ENCODE data around the gene USP6. TPM values are rescaled to one million over a fixed set of nuclear protein-coding genes. Genes with fewer than 3 reads are reported as not detected.
A peak's percentile ranks its signal among the peaks of the same experiment; 100 is the strongest.
"Not testable (repeated sequence)": the region's sequence is repeated elsewhere in the genome, so short reads cannot be mapped to it uniquely, and the experiment has no call there.

USP6 gene
- total RNA-seq, 1 donor from 2014 or later = 3.7 TPM

DNA sequence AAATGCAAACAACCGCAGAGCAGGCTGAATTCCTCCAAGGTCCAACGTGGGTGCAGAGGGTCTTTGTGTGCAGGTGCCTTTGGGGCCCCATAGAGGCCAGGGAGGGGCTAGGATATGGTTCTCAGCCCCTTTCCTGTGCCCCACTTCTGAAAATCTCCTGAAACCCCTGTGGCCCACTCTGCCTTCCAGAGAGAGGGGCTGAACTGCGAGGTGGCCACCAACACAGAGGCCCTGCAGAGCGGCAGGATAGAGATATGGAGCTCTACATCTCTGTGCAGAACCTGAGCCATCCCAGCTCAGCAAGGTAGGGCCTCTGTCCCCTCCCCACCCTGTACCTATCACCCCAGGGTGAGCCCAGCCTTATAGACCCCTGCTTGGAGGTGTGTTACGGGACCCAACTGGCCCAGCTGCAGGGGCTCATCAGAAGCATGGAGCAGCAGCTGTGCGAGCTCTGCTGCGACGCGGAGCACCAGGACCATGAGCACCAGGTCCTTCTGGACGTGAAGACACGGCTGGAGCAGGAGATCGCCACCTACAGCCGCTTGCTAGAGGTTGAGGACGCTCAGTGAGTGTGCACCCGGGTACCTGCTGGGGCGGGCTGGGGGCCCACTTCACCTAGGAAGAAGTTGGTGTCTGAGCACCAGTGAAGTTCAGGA is 5.5 kb downstream of the USP6 start:
- Histone ChIP-seq H3K36me3 (ENCODE audit: control insufficient read depth in 3 of 3, insufficient read depth in 3 of 3, low read length in 3 of 3) (peaks cover 0 to 4% (median 0%) of the 10 kb centered on the region in 3 donors), H3K9me3 (ENCODE audit: control insufficient read depth in 3 of 3, low read length in 3 of 3) (no peaks in the 10 kb centered on the region), H3K27me3 (ENCODE audit: control insufficient read depth in 3 of 3, insufficient read depth in 3 of 3, low read length in 3 of 3) (peaks cover 0 to 9% (median 6%) of the 10 kb centered on the region in 3 donors), H3K27ac (ENCODE audit: low read depth, low read length) (peak overlapping the region; percentile 70), H3K9ac (ENCODE audit: low read depth in 1 of 3, low read length in 3 of 3) (peak overlapping the region; percentile 52 to 82 (median 56)), H3K4me3 (ENCODE audit: low read length in 3 of 3) (peak overlapping the region; percentile 38 to 78 (median 77)), H3K4me1 (ENCODE audit: control insufficient read depth in 3 of 3, insufficient read depth in 3 of 3, low read length in 3 of 3) (peaks cover 18 to 33% (median 19%) of the 10 kb centered on the region in 3 donors)

DNA sequence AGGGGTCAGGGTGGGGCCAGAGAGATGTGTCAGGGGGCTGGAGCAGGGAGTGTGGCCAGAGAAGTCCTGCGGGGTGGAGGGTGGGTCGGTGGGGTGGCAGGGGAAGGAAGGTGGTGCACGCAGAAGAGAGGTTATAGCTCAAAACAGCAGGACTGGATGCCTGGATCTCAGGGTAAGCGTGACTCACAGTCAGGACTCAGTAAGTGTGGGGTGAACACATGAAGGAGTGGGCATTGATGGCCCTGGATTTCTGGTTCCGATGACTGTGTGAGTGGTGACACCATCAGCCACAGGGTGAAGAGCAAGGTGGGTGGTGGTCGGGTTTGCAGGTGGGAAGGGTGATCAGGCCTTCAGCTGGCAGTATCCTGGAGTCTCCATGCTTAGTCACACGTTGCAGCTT is 6.2 kb downstream of the USP6 start:
- peak overlapping the region; percentile 64 for H3K27ac ChIP-seq (ENCODE audit: low read depth, low read length)
- H3K9me3 ChIP-seq (ENCODE audit: control insufficient read depth in 3 of 3, low read length in 3 of 3); H3K36me3 ChIP-seq (ENCODE audit: control insufficient read depth in 3 of 3, insufficient read depth in 3 of 3, low read length in 3 of 3); H3K27me3 ChIP-seq (ENCODE audit: control insufficient read depth in 3 of 3, insufficient read depth in 3 of 3, low read length in 3 of 3): not testable (repeated sequence)
- peak overlapping the region; percentile 57 to 79 (median 74) for H3K9ac ChIP-seq (ENCODE audit: low read depth in 1 of 3, low read length in 3 of 3)
- H3K4me3 ChIP-seq (ENCODE audit: low read length in 3 of 3) = peak overlapping the region; percentile 75 to 78 (median 77)
- H3K4me1 ChIP-seq (ENCODE audit: control insufficient read depth in 3 of 3, insufficient read depth in 3 of 3, low read length in 3 of 3) = peaks cover 18 to 33% (median 19%) of the 10 kb centered on the region in 3 donors

DNA sequence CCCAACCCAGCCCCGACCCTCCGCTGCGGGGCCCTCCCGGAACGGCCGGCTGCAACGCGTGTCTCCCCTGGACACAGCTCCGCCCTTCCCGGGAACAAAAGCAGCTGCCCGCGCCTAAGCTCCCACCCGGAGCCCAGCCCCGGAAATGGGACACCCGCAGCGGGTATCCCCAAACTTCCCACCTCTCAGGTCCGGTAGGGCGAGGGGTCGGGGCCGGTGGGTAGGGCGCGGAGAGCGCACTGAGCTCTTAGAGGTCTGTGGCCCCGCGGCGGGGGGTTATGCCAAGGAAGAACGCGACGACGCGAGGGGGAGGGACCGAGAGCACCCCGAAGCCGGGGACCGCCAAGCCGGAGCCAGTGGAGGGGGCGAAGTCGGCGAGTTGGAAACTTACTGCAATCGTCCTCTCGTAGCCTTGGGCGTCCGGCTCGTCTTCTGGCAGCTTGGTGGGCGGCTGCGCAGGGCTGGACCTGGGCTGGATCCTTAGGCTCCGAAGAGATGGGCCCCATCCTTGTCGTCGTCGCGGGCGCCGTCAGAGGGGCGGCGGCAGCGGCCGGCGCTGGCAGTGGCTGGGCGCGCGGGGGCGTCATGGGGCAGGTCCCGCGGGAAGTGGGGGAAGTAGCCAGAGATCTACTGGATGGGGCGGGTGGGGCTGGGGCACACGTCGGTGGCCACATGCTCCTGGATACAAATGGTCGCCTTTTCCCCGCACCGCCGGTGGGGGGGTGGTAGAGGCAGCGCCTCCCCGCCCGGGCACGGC is 6.9 kb downstream of the USP6 start:
- Histone ChIP-seq H3K36me3 (ENCODE audit: control insufficient read depth in 3 of 3, insufficient read depth in 3 of 3, low read length in 3 of 3) (peaks cover 0 to 4% (median 0%) of the 10 kb centered on the region in 3 donors), H3K9ac (ENCODE audit: low read depth in 1 of 3, low read length in 3 of 3) (peak overlapping the region; percentile 43 to 79 (median 74)), H3K9me3 (ENCODE audit: control insufficient read depth in 3 of 3, low read length in 3 of 3) (no peaks in the 10 kb centered on the region), H3K27ac (ENCODE audit: low read depth, low read length) (peak overlapping the region; percentile 64), H3K27me3 (ENCODE audit: control insufficient read depth in 3 of 3, insufficient read depth in 3 of 3, low read length in 3 of 3) (peaks cover 0 to 3% (median 0%) of the 10 kb centered on the region in 3 donors), H3K4me3 (ENCODE audit: low read length in 3 of 3) (peak overlapping the region; percentile 75 to 78 (median 77)), H3K4me1 (ENCODE audit: control insufficient read depth in 3 of 3, insufficient read depth in 3 of 3, low read length in 3 of 3) (peaks cover 18 to 33% (median 19%) of the 10 kb centered on the region in 3 donors)

DNA sequence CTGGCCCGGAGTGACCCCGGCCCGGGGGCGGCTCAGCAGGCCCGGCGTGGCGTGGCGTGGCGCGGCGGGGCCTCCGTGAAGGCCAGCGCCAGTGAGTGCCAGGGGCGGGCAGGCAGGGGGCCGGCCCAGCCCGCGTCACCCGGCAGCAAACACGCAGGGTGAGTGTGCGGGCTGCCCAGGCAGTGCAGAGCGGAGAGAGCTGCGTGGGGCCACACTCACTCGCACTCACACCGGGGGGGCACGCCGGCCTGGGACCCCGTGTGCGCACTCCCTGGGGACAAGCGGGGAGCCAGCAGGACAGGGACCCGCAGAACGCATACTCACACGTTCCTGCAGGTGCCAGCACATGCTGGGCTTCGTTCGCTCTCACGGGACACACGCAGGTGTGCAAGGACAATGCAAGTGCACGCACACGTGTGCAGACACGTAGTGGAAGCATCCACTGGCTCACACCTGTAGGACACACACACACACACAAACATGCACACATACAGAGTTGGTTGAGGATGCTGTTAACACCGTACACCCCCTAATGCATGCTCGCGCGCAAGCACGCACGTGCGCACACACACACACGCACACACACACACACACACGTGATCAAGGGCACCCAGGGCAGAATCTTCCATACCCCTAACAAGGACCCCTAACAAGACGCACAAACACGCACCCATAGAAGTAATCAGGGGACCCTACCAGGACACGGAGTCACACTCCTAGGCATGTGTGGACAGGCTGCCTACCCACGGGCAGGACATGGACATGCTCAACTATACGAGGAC is 7.7 kb downstream of the USP6 start:
- Histone ChIP-seq H3K27me3 (ENCODE audit: control insufficient read depth in 3 of 3, insufficient read depth in 3 of 3, low read length in 3 of 3) (peaks cover 0 to 3% (median 0%) of the 10 kb centered on the region in 3 donors), H3K9me3 (ENCODE audit: control insufficient read depth in 3 of 3, low read length in 3 of 3) (no peaks in the 10 kb centered on the region), H3K4me1 (ENCODE audit: control insufficient read depth in 3 of 3, insufficient read depth in 3 of 3, low read length in 3 of 3) (peaks cover 18 to 33% (median 19%) of the 10 kb centered on the region in 3 donors), H3K36me3 (ENCODE audit: control insufficient read depth in 3 of 3, insufficient read depth in 3 of 3, low read length in 3 of 3) (no peaks in the 10 kb centered on the region), H3K9ac (ENCODE audit: low read depth in 1 of 3, low read length in 3 of 3) (peak overlapping the region in 1 of 3 donors; percentile 45), H3K27ac (ENCODE audit: low read depth, low read length) (no peak overlapping the region), H3K4me3 (ENCODE audit: low read length in 3 of 3) (peak overlapping the region in 1 of 3 donors; percentile 35)

GRCh38 chr17:5124125-5124760 is 8.4 kb downstream of the USP6 start:
- H3K36me3 ChIP-seq (ENCODE audit: control insufficient read depth in 3 of 3, insufficient read depth in 3 of 3, low read length in 3 of 3); H3K4me3 ChIP-seq (ENCODE audit: low read length in 3 of 3); H3K27me3 ChIP-seq (ENCODE audit: control insufficient read depth in 3 of 3, insufficient read depth in 3 of 3, low read length in 3 of 3); H3K9me3 ChIP-seq (ENCODE audit: control insufficient read depth in 3 of 3, low read length in 3 of 3); H3K27ac ChIP-seq (ENCODE audit: low read depth, low read length): not testable (repeated sequence)
- H3K4me1 ChIP-seq (ENCODE audit: control insufficient read depth in 3 of 3, insufficient read depth in 3 of 3, low read length in 3 of 3) = peaks cover 18 to 33% (median 19%) of the 10 kb centered on the region in 3 donors
- H3K9ac ChIP-seq (ENCODE audit: low read depth in 1 of 3, low read length in 3 of 3) = peak overlapping the region in 1 of 3 donors; percentile 25

DNA sequence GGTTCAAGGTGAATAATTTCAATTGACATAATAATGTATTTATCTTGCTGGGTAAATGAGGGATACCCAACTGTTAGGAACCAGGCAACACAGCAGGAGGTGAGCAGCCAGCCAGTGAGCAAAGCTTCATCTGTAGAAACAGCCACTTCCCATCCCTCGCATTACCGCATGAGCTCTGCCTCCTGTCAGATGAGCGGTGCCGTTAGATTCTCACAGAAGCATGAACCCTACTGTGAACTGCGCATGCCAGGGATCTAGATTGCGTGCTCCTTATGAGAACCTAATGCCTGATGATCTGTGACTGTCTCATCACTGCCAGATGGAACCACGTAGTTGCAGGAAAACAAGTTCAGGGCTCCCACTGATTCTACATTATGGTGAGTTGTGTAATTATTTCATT is 9.1 kb downstream of the USP6 start:
- not testable (repeated sequence) for H3K9ac ChIP-seq (ENCODE audit: low read depth in 1 of 3, low read length in 3 of 3); H3K4me3 ChIP-seq (ENCODE audit: low read length in 3 of 3); H3K27ac ChIP-seq (ENCODE audit: low read depth, low read length); H3K27me3 ChIP-seq (ENCODE audit: control insufficient read depth in 3 of 3, insufficient read depth in 3 of 3, low read length in 3 of 3); H3K9me3 ChIP-seq (ENCODE audit: control insufficient read depth in 3 of 3, low read length in 3 of 3); H3K36me3 ChIP-seq (ENCODE audit: control insufficient read depth in 3 of 3, insufficient read depth in 3 of 3, low read length in 3 of 3)
- H3K4me1 ChIP-seq (ENCODE audit: control insufficient read depth in 3 of 3, insufficient read depth in 3 of 3, low read length in 3 of 3) = peaks cover 16 to 31% (median 19%) of the 10 kb centered on the region in 3 donors

GRCh38 chr17:5126719-5127488 is 11.1 kb downstream of the USP6 start:
- Histone ChIP-seq H3K36me3 (ENCODE audit: control insufficient read depth in 3 of 3, insufficient read depth in 3 of 3, low read length in 3 of 3) (no peaks in the 10 kb centered on the region), H3K9ac (ENCODE audit: low read depth in 1 of 3, low read length in 3 of 3) (no peak overlapping the region), H3K9me3 (ENCODE audit: control insufficient read depth in 3 of 3, low read length in 3 of 3) (no peaks in the 10 kb centered on the region), H3K4me3 (ENCODE audit: low read length in 3 of 3) (no peak overlapping the region), H3K4me1 (ENCODE audit: control insufficient read depth in 3 of 3, insufficient read depth in 3 of 3, low read length in 3 of 3) (peaks cover 0 to 15% (median 11%) of the 10 kb centered on the region in 3 donors), H3K27ac (ENCODE audit: low read depth, low read length) (no peak overlapping the region), H3K27me3 (ENCODE audit: control insufficient read depth in 3 of 3, insufficient read depth in 3 of 3, low read length in 3 of 3) (peaks cover 0 to 3% (median 0%) of the 10 kb centered on the region in 3 donors)

- Histone ChIP-seq H3K4me1 (ENCODE audit: control insufficient read depth in 3 of 3, insufficient read depth in 3 of 3, low read length in 3 of 3) (peaks cover 0 to 8% (median 7%) of the 10 kb centered on the region in 3 donors), H3K9me3 (ENCODE audit: control insufficient read depth in 3 of 3, low read length in 3 of 3) (no peaks in the 10 kb centered on the region), H3K36me3 (ENCODE audit: control insufficient read depth in 3 of 3, insufficient read depth in 3 of 3, low read length in 3 of 3) (no peaks in the 10 kb centered on the region), H3K27me3 (ENCODE audit: control insufficient read depth in 3 of 3, insufficient read depth in 3 of 3, low read length in 3 of 3) (peaks cover 0 to 3% (median 0%) of the 10 kb centered on the region in 3 donors), H3K4me3 (ENCODE audit: low read length in 3 of 3) (no peak overlapping the region), H3K9ac (ENCODE audit: low read depth in 1 of 3, low read length in 3 of 3) (no peak overlapping the region), H3K27ac (ENCODE audit: low read depth, low read length) (no peak overlapping the region)
Observed at GRCh38 chr17:5127910-5128309, 12.1 kb downstream of the USP6 start.

DNA sequence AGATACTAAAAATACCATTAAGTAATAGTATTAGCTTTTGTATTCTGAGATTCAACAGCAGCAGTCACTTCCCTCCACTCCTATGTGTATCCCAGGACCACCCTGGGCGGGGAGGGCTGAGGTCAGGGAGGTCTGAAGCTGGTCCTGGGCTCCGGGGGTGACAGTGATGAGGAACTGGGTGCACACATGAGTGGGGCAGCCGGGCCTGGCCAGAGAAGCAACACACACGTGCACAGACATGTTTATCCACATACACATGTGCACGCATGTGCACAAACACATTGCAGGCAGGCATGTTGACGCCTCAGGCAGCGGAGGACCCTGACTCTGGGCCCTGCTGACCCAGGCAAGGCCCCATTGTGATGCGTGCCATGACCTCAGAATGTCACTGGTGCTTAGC is 12.6 kb downstream of the USP6 start:
- not testable (repeated sequence) for H3K9me3 ChIP-seq (ENCODE audit: control insufficient read depth in 3 of 3, low read length in 3 of 3); H3K4me1 ChIP-seq (ENCODE audit: control insufficient read depth in 3 of 3, insufficient read depth in 3 of 3, low read length in 3 of 3); H3K4me3 ChIP-seq (ENCODE audit: low read length in 3 of 3); H3K27me3 ChIP-seq (ENCODE audit: control insufficient read depth in 3 of 3, insufficient read depth in 3 of 3, low read length in 3 of 3); H3K9ac ChIP-seq (ENCODE audit: low read depth in 1 of 3, low read length in 3 of 3); H3K36me3 ChIP-seq (ENCODE audit: control insufficient read depth in 3 of 3, insufficient read depth in 3 of 3, low read length in 3 of 3); H3K27ac ChIP-seq (ENCODE audit: low read depth, low read length)
